ENCODE measurements around the gene ST6GALNAC3.

Gene ST6GALNAC3

GRCh38 chr1:76106719-76107235 is 32.2 kb downstream of the ST6GALNAC3 start:
- no peak overlapping the region for H2AFZ ChIP-seq (ENCODE audit: low read length)
- TF ChIP-seq EZH2phosphoT487 (IDR thresholded peaks at IDR 0.05; ENCODE audit: borderline replicate concordance) (no peak), CTCF (conservative IDR thresholded peaks at IDR 0.05; ENCODE audit: low read length) (no peak)
- no peaks in the 10 kb centered on the region for H3K79me2 ChIP-seq (ENCODE audit: insufficient read depth, low read length)
- H3K4me1 ChIP-seq (ENCODE audit: insufficient read depth, low read length, poor library complexity, severe bottlenecking) = no peaks in the 10 kb centered on the region
- no peaks in the 10 kb centered on the region for H4K20me1 ChIP-seq (ENCODE audit: insufficient read depth, low read length, poor library complexity, severe bottlenecking)
- H3K4me2 ChIP-seq (ENCODE audit: low read depth, low read length, poor library complexity, severe bottlenecking) = no peak overlapping the region
- no peaks in the 10 kb centered on the region for H3K36me3 ChIP-seq (ENCODE audit: insufficient read depth, low read length)
- H3K9me3 ChIP-seq (ENCODE audit: insufficient read depth, low read depth, low read length) = no peaks in the 10 kb centered on the region
- no peak overlapping the region for H3K9ac ChIP-seq (ENCODE audit: low read depth, low read length, poor library complexity, severe bottlenecking)
- H3K4me3 ChIP-seq (ENCODE audit: low read length, poor library complexity, severe bottlenecking) = no peak overlapping the region
- no peaks in the 10 kb centered on the region for H3K9me2 ChIP-seq (replicated peaks; ENCODE audit: low read depth, low read length)
- no peaks in the 10 kb centered on the region for H3F3A ChIP-seq (ENCODE audit: low read depth)
- peaks cover 59% of the 10 kb centered on the region for H3K27me3 ChIP-seq (ENCODE audit: insufficient read depth, low read length, poor library complexity, severe bottlenecking)

DNA sequence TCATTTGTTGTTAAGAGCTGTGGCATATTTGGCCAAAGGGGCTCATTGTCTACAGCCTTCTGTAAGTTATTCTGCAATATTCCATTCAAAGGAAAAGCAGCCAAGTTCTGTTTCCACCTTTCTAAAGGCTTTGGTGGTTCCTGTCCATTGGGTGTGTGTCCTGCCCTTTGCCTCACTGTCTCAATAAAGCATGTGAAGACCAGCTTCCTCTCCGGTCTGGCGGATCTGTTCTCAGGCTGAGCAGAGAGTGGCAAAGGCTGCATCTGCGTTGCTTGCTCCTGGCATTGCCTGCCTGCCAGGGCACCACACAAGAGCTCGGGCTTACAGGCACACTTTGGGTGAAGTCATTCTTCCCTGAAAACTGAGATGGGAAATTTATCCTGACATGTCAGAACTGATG is 34.9 kb downstream of the ST6GALNAC3 start:
- no peaks in the 10 kb centered on the region for H3F3A ChIP-seq (ENCODE audit: low read depth)
- no peak overlapping the region for H2AFZ ChIP-seq (ENCODE audit: low read length)
- no peak overlapping the region for H3K9ac ChIP-seq (ENCODE audit: low read depth, low read length, poor library complexity, severe bottlenecking)
- H3K4me3 ChIP-seq (ENCODE audit: low read length, poor library complexity, severe bottlenecking) = no peak overlapping the region
- H3K9me3 ChIP-seq (ENCODE audit: insufficient read depth, low read depth, low read length) = no peaks in the 10 kb centered on the region
- TF ChIP-seq EZH2phosphoT487 (IDR thresholded peaks at IDR 0.05; ENCODE audit: borderline replicate concordance) = no peak
- TF ChIP-seq CTCF (conservative IDR thresholded peaks at IDR 0.05; ENCODE audit: low read length) = no peak
- no peaks in the 10 kb centered on the region for H3K79me2 ChIP-seq (ENCODE audit: insufficient read depth, low read length)
- H3K27me3 ChIP-seq (ENCODE audit: insufficient read depth, low read length, poor library complexity, severe bottlenecking) = peaks cover 48% of the 10 kb centered on the region
- no peaks in the 10 kb centered on the region for H4K20me1 ChIP-seq (ENCODE audit: insufficient read depth, low read length, poor library complexity, severe bottlenecking)
- no peak overlapping the region for H3K4me2 ChIP-seq (ENCODE audit: low read depth, low read length, poor library complexity, severe bottlenecking)
- H3K4me1 ChIP-seq (ENCODE audit: insufficient read depth, low read length, poor library complexity, severe bottlenecking) = no peaks in the 10 kb centered on the region
- no peaks in the 10 kb centered on the region for H3K9me2 ChIP-seq (replicated peaks; ENCODE audit: low read depth, low read length)
- no peaks in the 10 kb centered on the region for H3K36me3 ChIP-seq (ENCODE audit: insufficient read depth, low read length)

GRCh38 chr1:76109901-76110560 is 35.5 kb downstream of the ST6GALNAC3 start:
- Histone ChIP-seq H3K79me2 (ENCODE audit: insufficient read depth, low read length) (no peaks in the 10 kb centered on the region), H3K4me1 (ENCODE audit: insufficient read depth, low read length, poor library complexity, severe bottlenecking) (no peaks in the 10 kb centered on the region), H3K36me3 (ENCODE audit: insufficient read depth, low read length) (no peaks in the 10 kb centered on the region), H3K9me2 (replicated peaks; ENCODE audit: low read depth, low read length) (no peaks in the 10 kb centered on the region), H3K9me3 (ENCODE audit: insufficient read depth, low read depth, low read length) (no peaks in the 10 kb centered on the region), H3F3A (ENCODE audit: low read depth) (no peaks in the 10 kb centered on the region), H3K27me3 (ENCODE audit: insufficient read depth, low read length, poor library complexity, severe bottlenecking) (peaks cover 46% of the 10 kb centered on the region), H2AFZ (ENCODE audit: low read length) (no peak overlapping the region), H3K4me2 (ENCODE audit: low read depth, low read length, poor library complexity, severe bottlenecking) (no peak overlapping the region), H3K9ac (ENCODE audit: low read depth, low read length, poor library complexity, severe bottlenecking) (no peak overlapping the region), H4K20me1 (ENCODE audit: insufficient read depth, low read length, poor library complexity, severe bottlenecking) (no peaks in the 10 kb centered on the region), H3K4me3 (ENCODE audit: low read length, poor library complexity, severe bottlenecking) (no peak overlapping the region)
- no peak for TF ChIP-seq EZH2phosphoT487 (IDR thresholded peaks at IDR 0.05; ENCODE audit: borderline replicate concordance)
- TF ChIP-seq CTCF (conservative IDR thresholded peaks at IDR 0.05; ENCODE audit: low read length) = no peak

Data from Loucy (cell line).